ENCODE results near the gene TMX3. TPM values are rescaled to one million over a fixed set of nuclear protein-coding genes. Genes with fewer than 3 reads are reported as not detected.
A peak's percentile ranks its signal among the peaks of the same experiment; 100 is the strongest.

The TMX3 gene
- total and polyA plus RNA-seq, 2 donors (not counting 1 experiment from before 2014, with no cell fraction given) = 19.0 to 73.5 TPM

DNA sequence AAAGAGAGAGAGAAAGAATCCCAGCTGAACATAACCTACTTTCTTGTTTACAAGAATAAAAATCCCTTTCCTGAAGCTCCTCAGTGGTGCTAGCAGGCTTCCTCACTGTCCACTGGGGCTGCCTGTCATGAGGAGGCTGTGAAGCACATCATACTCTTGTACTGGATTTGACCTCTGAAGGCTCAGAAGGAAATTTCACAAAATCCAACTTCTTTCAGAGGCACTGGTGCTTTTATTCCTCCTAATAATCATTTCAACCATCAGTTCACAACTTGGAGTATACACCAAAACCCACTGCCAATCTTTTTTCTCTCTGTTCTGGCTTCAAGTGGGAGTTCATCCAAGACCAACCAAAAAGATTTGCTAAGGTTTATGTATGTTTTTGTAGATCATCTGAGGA is 48.5 kb downstream of the TMX3 start:
- ChIA-PET CTCF (no interaction called here), POLR2A (no interaction called here)
- no peak overlapping the region for H2AFZ ChIP-seq (ENCODE audit: insufficient read depth, low read depth, low read length, poor library complexity, severe bottlenecking)
- TF ChIP-seq EZH2 (IDR thresholded peaks at IDR 0.05; ENCODE audit: borderline replicate concordance, insufficient read depth, low read depth, low read length, poor library complexity, severe bottlenecking) (no peak), CTCF (IDR thresholded peaks at IDR 0.05) (no peak)
- ATAC-seq (ENCODE audit: low read depth) (no peak), DNase-seq (no peak)
- H3K4me3 ChIP-seq (ENCODE audit: control extremely low read depth in 1 of 5, extremely low read depth in 1 of 5, insufficient read depth in 1 of 5, low read depth in 2 of 5, low read length in 4 of 5) = no peak overlapping the region
- H3K27me3 ChIP-seq (replicated peaks in 1 of 4; ENCODE audit: control extremely low read depth in 1 of 4, control insufficient read depth in 3 of 4, insufficient read depth in 4 of 4, low read length in 3 of 4) = no peaks in the 10 kb centered on the region
- Mint-ChIP-seq H3K4me3 (no peak overlapping the region), H3K27me3 (no peaks in the 10 kb centered on the region), H3K4me1 (peaks cover 5% of the 10 kb centered on the region), H3K9me3 (ENCODE audit: insufficient read depth) (no peaks in the 10 kb centered on the region), H3K27ac (no peak overlapping the region)
- no peaks in the 10 kb centered on the region for H3K9me3 ChIP-seq (ENCODE audit: control extremely low read depth in 1 of 3, control insufficient read depth in 2 of 3, insufficient read depth in 1 of 3, low read length in 2 of 3)
- no peaks in the 10 kb centered on the region for H4K20me1 ChIP-seq (ENCODE audit: control insufficient read depth, insufficient read depth, low read length, poor library complexity, severe bottlenecking)
- no peaks in the 10 kb centered on the region for H3K79me2 ChIP-seq (ENCODE audit: control insufficient read depth, insufficient read depth, low read length)
- no peaks in the 10 kb centered on the region for H3K36me3 ChIP-seq (replicated peaks in 1 of 2; ENCODE audit: control extremely low read depth in 1 of 2, control insufficient read depth in 1 of 2, extremely low read depth in 1 of 2, insufficient read depth in 2 of 2, low read length in 1 of 2)
- H3K27ac ChIP-seq (ENCODE audit: low read length in 2 of 2) = no peak overlapping the region
- peaks cover 3 to 5% of the 10 kb centered on the region in 2 donors for H3K4me1 ChIP-seq (ENCODE audit: control insufficient read depth in 2 of 2, insufficient read depth in 2 of 2, low read length in 2 of 2)
- H3K9ac ChIP-seq (ENCODE audit: low read length) = no peak overlapping the region
- intact Hi-C loops (cut with micrococcal nuclease) = no loop called here
- H3K4me2 ChIP-seq (replicated peaks; ENCODE audit: low read depth, low read length, poor library complexity, severe bottlenecking) = no peak overlapping the region

GRCh38 chr18:68665628-68666027 is 49.3 kb downstream of the TMX3 start:
- peaks cover 5% of the 10 kb centered on the region for H3K4me1 Mint-ChIP-seq
- H3K27me3 Mint-ChIP-seq = no peaks in the 10 kb centered on the region
- peak; percentile 14 for ATAC-seq (ENCODE audit: low read depth)

More at GRCh38 chr18:68665628-68666027, 49.3 kb downstream of the TMX3 start:
- CTCF ChIA-PET = no interaction called here
- Histone ChIP-seq H3K36me3 (replicated peaks in 1 of 2; ENCODE audit: control extremely low read depth in 1 of 2, control insufficient read depth in 1 of 2, extremely low read depth in 1 of 2, insufficient read depth in 2 of 2, low read length in 1 of 2) (no peaks in the 10 kb centered on the region), H3K4me1 (ENCODE audit: control insufficient read depth in 2 of 2, insufficient read depth in 2 of 2, low read length in 2 of 2) (peaks cover 3 to 5% of the 10 kb centered on the region in 2 donors), H2AFZ (ENCODE audit: insufficient read depth, low read depth, low read length, poor library complexity, severe bottlenecking) (no peak overlapping the region), H4K20me1 (ENCODE audit: control insufficient read depth, insufficient read depth, low read length, poor library complexity, severe bottlenecking) (no peaks in the 10 kb centered on the region), H3K27ac (ENCODE audit: low read length in 2 of 2) (no peak overlapping the region), H3K79me2 (ENCODE audit: control insufficient read depth, insufficient read depth, low read length) (no peaks in the 10 kb centered on the region), H3K4me2 (replicated peaks; ENCODE audit: low read depth, low read length, poor library complexity, severe bottlenecking) (no peak overlapping the region), H3K9me3 (ENCODE audit: control extremely low read depth in 1 of 3, control insufficient read depth in 2 of 3, insufficient read depth in 1 of 3, low read length in 2 of 3) (no peaks in the 10 kb centered on the region), H3K9ac (ENCODE audit: low read length) (no peak overlapping the region), H3K27me3 (replicated peaks in 1 of 4; ENCODE audit: control extremely low read depth in 1 of 4, control insufficient read depth in 3 of 4, insufficient read depth in 4 of 4, low read length in 3 of 4) (no peaks in the 10 kb centered on the region), H3K4me3 (ENCODE audit: control extremely low read depth in 1 of 5, extremely low read depth in 1 of 5, insufficient read depth in 1 of 5, low read depth in 2 of 5, low read length in 4 of 5) (no peak overlapping the region)
- H3K4me3 Mint-ChIP-seq = no peak overlapping the region
- POLR2A ChIA-PET = no interaction called here
- DNase-seq = peak; percentile 7
- no peak for TF ChIP-seq EZH2 (IDR thresholded peaks at IDR 0.05; ENCODE audit: borderline replicate concordance, insufficient read depth, low read depth, low read length, poor library complexity, severe bottlenecking)
- no peak for TF ChIP-seq CTCF (IDR thresholded peaks at IDR 0.05)
- H3K9me3 Mint-ChIP-seq (ENCODE audit: insufficient read depth) = no peaks in the 10 kb centered on the region
- H3K27ac Mint-ChIP-seq = no peak overlapping the region
- intact Hi-C loops (cut with micrococcal nuclease) = no loop called here
- WGBS (ENCODE audit: insufficient coverage) = 9% methylated on average over 1 of the region's 1 CpG

Measured in B cell (primary cell).